Measurements from ENCODE around the gene SLU7.

GRCh38 chr5:160463740-160464465 lies 45.0 kb upstream of the SLU7 start:
- TF ChIP-seq, protein P1, sequence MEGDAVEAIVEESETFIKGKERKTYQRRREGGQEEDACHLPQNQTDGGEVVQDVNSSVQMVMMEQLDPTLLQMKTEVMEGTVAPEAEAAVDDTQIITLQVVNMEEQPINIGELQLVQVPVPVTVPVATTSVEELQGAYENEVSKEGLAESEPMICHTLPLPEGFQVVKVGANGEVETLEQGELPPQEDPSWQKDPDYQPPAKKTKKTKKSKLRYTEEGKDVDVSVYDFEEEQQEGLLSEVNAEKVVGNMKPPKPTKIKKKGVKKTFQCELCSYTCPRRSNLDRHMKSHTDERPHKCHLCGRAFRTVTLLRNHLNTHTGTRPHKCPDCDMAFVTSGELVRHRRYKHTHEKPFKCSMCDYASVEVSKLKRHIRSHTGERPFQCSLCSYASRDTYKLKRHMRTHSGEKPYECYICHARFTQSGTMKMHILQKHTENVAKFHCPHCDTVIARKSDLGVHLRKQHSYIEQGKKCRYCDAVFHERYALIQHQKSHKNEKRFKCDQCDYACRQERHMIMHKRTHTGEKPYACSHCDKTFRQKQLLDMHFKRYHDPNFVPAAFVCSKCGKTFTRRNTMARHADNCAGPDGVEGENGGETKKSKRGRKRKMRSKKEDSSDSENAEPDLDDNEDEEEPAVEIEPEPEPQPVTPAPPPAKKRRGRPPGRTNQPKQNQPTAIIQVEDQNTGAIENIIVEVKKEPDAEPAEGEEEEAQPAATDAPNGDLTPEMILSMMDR (IDR thresholded peaks at IDR 0.05; ENCODE audit: poor library complexity, severe bottlenecking) = no peak
- no peak for TF ChIP-seq POLR2AphosphoS5 (IDR thresholded peaks at IDR 0.05)
- no peak for TF ChIP-seq EP300 (conservative IDR thresholded peaks at IDR 0.05; ENCODE audit: poor library complexity, severe bottlenecking)
- TF ChIP-seq RAD21 (conservative IDR thresholded peaks at IDR 0.05) = no peak
- no peak for TF ChIP-seq EZH2 (IDR thresholded peaks at IDR 0.05; ENCODE audit: borderline replicate concordance, insufficient read depth, low read length, poor library complexity, severe bottlenecking)
